Ishikawa (cell line): ENCODE measurements around the gene TRIM56.
A peak's percentile ranks its signal among the peaks of the same experiment; 100 is the strongest.

Source experiments
- CEBPB ChIP-seq: IDR thresholded peaks from 2 replicates; pipeline ENCODE4 v1.6.1; 2012
- CREB1 ChIP-seq: IDR thresholded peaks from 2 replicates; pipeline ENCODE4 v1.6.1; 2012; ENCODE audit warnings: low read depth
- EGR1 ChIP-seq: IDR thresholded peaks from 2 replicates; pipeline ENCODE4 v1.6.1; 2012
- EP300 ChIP-seq: IDR thresholded peaks from 2 replicates; pipeline ENCODE4 v1.6.1; 2012; ENCODE audit warnings: borderline replicate concordance
- FOXM1 ChIP-seq: IDR thresholded peaks from 2 replicates; pipeline ENCODE4 v1.6.1; 2012; ENCODE audit warnings: low read depth, borderline replicate concordance
- NFIC ChIP-seq: IDR thresholded peaks from 2 replicates; pipeline ENCODE4 v1.6.1; 2012
- RAD21 ChIP-seq: IDR thresholded peaks from 2 replicates; pipeline ENCODE4 v1.6.1; 2012; ENCODE audit warnings: low read depth
- TAF1 ChIP-seq: IDR thresholded peaks from 2 replicates; pipeline ENCODE4 v1.6.1; 2012; ENCODE audit warnings: low read depth, mild to moderate bottlenecking
- TCF12 ChIP-seq: IDR thresholded peaks from 2 replicates; pipeline ENCODE4 v1.6.1; 2012; ENCODE audit warnings: low read depth
- TEAD4 ChIP-seq: IDR thresholded peaks from 2 replicates; pipeline ENCODE4 v1.6.1; 2012
- YY1 ChIP-seq: IDR thresholded peaks from 2 replicates; pipeline ENCODE4 v1.6.1; 2012; ENCODE audit warnings: low read depth
- ZBTB7A ChIP-seq: IDR thresholded peaks from 2 replicates; pipeline ENCODE4 v1.6.1; 2012; ENCODE audit warnings: low read depth
- TF ChIP-seq, protein P1 (sequence below): IDR thresholded peaks from 2 replicates; pipeline ENCODE4 v1.6.1; 2012
- TF ChIP-seq, protein P2 (sequence below): IDR thresholded peaks from 2 replicates; pipeline ENCODE4 v1.6.1; 2012; ENCODE audit warnings: low read depth, mild to moderate bottlenecking
- TF ChIP-seq, protein P3 (sequence below): IDR thresholded peaks from 2 replicates; pipeline ENCODE4 v1.6.1; 2012

The TRIM56 gene

DNA sequence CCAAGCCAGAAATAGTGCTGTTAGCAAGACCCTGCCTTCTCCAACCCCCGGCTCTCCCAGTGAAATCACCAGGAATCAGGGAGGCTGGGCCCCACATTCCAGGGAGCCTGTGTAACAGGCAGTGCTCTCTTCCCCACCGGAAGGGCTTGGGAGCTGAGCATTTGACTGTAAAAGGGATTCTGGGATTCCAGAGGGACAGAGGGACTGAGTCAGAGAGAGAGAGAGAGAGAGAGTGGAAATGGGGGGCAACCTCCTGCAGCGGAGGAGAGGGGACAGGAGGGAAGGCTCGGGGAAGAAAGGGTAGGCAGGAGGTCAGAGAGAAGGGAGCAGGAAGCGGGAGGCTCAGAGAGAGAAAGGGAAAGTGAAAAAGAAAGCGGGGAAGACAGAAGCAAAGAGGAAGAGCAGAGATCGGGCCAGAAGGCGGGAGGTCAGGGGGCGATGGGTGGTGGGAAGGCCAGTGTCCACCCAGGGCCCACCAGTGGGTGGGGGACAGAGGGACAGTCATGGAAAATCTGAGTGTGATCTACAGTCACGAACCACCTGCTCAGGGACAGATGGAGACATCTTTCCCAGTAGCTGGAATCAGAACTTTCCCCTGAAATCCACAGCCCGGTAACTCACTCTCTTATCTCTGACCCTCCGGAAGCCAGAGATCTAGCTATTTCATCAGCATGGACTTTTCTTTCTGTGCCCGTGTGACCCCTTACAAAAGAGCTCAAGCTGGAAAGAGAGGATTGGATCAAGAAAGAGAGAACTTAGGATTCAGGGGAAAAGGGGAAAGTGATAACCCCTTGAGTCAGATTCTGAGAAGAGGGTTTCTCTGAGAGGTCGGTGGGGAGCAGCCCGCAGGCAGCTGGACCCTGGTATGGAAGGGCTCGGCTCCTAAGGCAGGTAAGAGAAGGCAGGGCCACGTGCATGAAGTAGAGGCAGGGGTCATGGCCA, 37.0 kb downstream of the TRIM56 start:
- no peak; the same call in 1 of the 2 replicates for TF ChIP-seq EP300
- TF ChIP-seq TCF12: peak; percentile 27; the same call in 1 of the 2 replicates
- TF ChIP-seq FOXM1: no peak
- peak; percentile 82 for TF ChIP-seq TEAD4

DNA sequence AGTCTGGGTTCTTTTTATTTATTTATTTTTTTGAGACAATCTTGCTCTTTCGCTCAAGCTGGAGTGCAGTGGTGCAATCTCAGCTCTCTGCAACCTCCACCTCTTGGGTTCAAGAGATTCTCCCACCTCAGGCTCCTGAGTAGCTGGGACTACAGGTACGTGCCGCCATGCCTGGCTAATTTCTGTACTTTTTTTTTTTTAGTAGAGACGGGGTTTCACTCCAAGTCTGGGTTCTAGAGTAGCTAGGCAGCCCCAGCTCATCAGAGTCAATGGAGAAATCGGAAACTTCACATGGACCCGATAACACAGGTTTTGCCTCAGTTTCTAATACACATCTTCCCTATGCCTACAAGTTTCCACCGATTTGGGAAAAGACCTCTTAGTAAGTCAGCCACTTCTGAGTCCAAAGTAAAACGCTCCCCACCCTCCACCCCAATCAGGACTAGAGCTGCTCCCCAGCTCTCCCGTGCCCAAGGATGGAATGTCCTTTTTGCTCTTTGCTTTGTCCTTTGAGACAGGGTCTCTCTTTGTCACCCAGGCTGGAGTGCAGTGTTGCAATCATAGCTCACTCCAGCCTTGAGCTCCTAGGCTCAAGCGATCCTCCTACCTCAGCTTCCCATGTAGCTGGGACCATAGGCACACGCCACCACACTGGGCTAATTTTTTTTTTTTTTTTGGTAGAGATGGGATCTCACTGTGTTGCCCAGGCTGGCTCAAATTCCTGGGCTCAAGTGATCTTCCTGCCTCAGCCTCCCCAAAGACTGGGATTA, 37.8 kb downstream of the TRIM56 start:
- TF ChIP-seq EP300: no peak
- no peak for TF ChIP-seq TCF12
- TF ChIP-seq TAF1: no peak
- TF ChIP-seq YY1: no peak
- no peak for TF ChIP-seq ZBTB7A
- TF ChIP-seq, protein P1, sequence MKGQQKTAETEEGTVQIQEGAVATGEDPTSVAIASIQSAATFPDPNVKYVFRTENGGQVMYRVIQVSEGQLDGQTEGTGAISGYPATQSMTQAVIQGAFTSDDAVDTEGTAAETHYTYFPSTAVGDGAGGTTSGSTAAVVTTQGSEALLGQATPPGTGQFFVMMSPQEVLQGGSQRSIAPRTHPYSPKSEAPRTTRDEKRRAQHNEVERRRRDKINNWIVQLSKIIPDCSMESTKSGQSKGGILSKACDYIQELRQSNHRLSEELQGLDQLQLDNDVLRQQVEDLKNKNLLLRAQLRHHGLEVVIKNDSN: no peak
- TF ChIP-seq RAD21: no peak
- no peak for TF ChIP-seq TEAD4
- no peak for TF ChIP-seq NFIC
- TF ChIP-seq CEBPB: no peak
- no peak for TF ChIP-seq EGR1
- TF ChIP-seq FOXM1: no peak
- TF ChIP-seq, protein P2, sequence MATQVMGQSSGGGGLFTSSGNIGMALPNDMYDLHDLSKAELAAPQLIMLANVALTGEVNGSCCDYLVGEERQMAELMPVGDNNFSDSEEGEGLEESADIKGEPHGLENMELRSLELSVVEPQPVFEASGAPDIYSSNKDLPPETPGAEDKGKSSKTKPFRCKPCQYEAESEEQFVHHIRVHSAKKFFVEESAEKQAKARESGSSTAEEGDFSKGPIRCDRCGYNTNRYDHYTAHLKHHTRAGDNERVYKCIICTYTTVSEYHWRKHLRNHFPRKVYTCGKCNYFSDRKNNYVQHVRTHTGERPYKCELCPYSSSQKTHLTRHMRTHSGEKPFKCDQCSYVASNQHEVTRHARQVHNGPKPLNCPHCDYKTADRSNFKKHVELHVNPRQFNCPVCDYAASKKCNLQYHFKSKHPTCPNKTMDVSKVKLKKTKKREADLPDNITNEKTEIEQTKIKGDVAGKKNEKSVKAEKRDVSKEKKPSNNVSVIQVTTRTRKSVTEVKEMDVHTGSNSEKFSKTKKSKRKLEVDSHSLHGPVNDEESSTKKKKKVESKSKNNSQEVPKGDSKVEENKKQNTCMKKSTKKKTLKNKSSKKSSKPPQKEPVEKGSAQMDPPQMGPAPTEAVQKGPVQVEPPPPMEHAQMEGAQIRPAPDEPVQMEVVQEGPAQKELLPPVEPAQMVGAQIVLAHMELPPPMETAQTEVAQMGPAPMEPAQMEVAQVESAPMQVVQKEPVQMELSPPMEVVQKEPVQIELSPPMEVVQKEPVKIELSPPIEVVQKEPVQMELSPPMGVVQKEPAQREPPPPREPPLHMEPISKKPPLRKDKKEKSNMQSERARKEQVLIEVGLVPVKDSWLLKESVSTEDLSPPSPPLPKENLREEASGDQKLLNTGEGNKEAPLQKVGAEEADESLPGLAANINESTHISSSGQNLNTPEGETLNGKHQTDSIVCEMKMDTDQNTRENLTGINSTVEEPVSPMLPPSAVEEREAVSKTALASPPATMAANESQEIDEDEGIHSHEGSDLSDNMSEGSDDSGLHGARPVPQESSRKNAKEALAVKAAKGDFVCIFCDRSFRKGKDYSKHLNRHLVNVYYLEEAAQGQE: no peak
- TF ChIP-seq, protein P3, sequence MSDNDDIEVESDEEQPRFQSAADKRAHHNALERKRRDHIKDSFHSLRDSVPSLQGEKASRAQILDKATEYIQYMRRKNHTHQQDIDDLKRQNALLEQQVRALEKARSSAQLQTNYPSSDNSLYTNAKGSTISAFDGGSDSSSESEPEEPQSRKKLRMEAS: no peak
- no peak for TF ChIP-seq CREB1

DNA sequence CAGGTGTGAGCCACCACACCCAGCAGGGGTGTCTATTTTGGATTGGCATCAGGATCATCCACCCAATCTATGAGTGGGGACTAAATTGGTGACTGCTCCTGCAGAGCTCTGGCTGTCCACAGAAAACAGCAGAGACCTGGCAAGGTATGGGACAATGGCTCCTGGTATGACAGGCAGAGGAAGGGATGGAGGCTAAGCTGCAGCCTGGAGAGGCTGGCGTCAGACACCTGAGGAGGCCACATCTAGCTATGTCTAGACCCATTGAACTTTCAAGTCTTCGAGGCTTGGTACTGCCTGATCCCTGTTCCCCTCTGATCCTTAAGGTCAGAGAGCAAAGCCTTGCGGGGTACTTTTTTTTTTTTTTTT, 38.4 kb downstream of the TRIM56 start:
- TF ChIP-seq, protein P1: no peak
- TF ChIP-seq TEAD4 (no peak), RAD21 (no peak), FOXM1 (no peak), EGR1 (no peak), ZBTB7A (no peak), TCF12 (no peak), NFIC (no peak), TAF1 (no peak), CREB1 (no peak)
- TF ChIP-seq, protein P2: no peak

DNA sequence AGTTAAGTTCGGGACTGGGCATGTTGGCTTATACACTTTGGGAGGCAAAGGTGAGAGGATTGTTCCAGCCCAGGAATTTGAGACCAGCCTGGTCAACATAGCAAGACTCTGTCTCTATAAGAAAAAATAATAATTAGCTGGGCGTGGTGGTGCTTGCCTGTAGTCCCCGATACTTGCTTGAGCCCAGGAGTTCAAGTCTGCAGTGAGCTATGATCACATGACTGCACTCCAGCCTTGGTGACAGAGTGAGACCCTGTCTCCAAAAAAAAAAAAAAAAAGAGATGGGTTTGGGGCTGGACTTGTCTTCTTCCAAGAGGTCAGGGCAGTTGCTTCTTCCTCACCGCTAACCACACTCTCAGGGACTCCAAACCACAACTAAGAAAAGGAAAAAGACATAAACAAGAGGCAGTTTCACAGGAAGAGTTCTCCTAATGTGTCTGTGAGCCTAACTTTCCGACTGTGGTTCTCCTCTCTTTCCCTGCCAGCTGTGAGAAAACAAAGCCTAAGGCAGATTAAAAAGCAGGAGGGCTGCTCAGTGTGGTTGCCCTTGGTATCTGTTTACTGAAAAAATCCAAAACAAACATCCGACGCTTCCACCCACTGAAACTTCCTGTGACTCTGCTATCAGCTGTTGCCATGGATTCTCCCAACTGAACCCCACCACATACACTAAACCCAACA, 39.2 kb downstream of the TRIM56 start:
- TF ChIP-seq, protein P1: 0 out of 2 replicates have a peak, but pooled peaks have one; percentile 12
- TF ChIP-seq CREB1: no peak
